Memory B cell (primary cell): ENCODE measurements around the gene THEM4.

Source experiments
- ATAC-seq: fragments of 150-1000 bp; cut with Tn5 transposase; 2 replicates; pipeline ENCODE4 v1.10.0; 2021; ENCODE audit warnings: low read depth, mild to moderate bottlenecking, moderate library complexity
- DNase-seq, 2 donors: peaks; one replicate each; pipeline ENCODE4 v3.0.0; 2022; ENCODE audit warnings: low spot score in 2 of 2
- H3K27ac Mint-ChIP-seq: one replicate; pipeline ENCODE4 v1.8.0; 2022; ENCODE audit warnings: mild to moderate bottlenecking, moderate library complexity, mixed read lengths
- H3K27me3 Mint-ChIP-seq: one replicate; pipeline ENCODE4 v1.8.0; 2022; ENCODE audit warnings: mixed read lengths
- H3K36me3 Mint-ChIP-seq: one replicate; pipeline ENCODE4 v1.8.0; 2022; ENCODE audit warnings: mild to moderate bottlenecking, mixed read lengths
- H3K4me1 Mint-ChIP-seq: one replicate; pipeline ENCODE4 v1.8.0; 2022; ENCODE audit warnings: mixed read lengths
- H3K4me3 Mint-ChIP-seq: one replicate; pipeline ENCODE4 v1.8.0; 2022; ENCODE audit warnings: mild to moderate bottlenecking, moderate library complexity, mixed read lengths
- H3K9me3 Mint-ChIP-seq: one replicate; pipeline ENCODE4 v1.8.0; 2022; ENCODE audit warnings: mixed read lengths

Gene THEM4

GRCh38 chr1:151853411-151853943 is 55.8 kb downstream of the THEM4 start, which contains the start of gene THEM5:
THEM5 (minus strand) TSS chr1:151853712; CDS start chr1:151853565, 147 bp downstream.
- ATAC-seq (no peak), DNase-seq (no peak)
- H3K9me3 Mint-ChIP-seq, result no peaks in the 10 kb centered on the region
- H3K27ac Mint-ChIP-seq, result no peak within 1 kb of the TSS
- H3K4me1 Mint-ChIP-seq, result no peaks in the 10 kb centered on the region
- H3K36me3 Mint-ChIP-seq, result no peaks in the 10 kb centered on the region
- peaks cover 16% of the 10 kb centered on the region for H3K27me3 Mint-ChIP-seq
- no peak within 1 kb of the TSS for H3K4me3 Mint-ChIP-seq

- no peak for ATAC-seq
- Mint-ChIP-seq H3K27ac (no peak overlapping the region), H3K9me3 (no peaks in the 10 kb centered on the region), H3K4me3 (no peak overlapping the region), H3K36me3 (no peaks in the 10 kb centered on the region), H3K4me1 (no peaks in the 10 kb centered on the region), H3K27me3 (peaks cover 16% of the 10 kb centered on the region)
- DNase-seq, result no peak
Measured at GRCh38 chr1:151852733-151853132, 56.6 kb downstream of the THEM4 start.

- peaks cover 16% of the 10 kb centered on the region for H3K27me3 Mint-ChIP-seq
- no peak for ATAC-seq
- no peak overlapping the region for H3K27ac Mint-ChIP-seq
- H3K4me1 Mint-ChIP-seq, result no peaks in the 10 kb centered on the region
- no peaks in the 10 kb centered on the region for H3K36me3 Mint-ChIP-seq
- H3K4me3 Mint-ChIP-seq, result no peak overlapping the region
- no peaks in the 10 kb centered on the region for H3K9me3 Mint-ChIP-seq
- no peak for DNase-seq
Measured at GRCh38 chr1:151851886-151852285, 57.4 kb downstream of the THEM4 start.

GRCh38 chr1:151849871-151850270 is 59.4 kb downstream of the THEM4 start:
- peaks cover 2% of the 10 kb centered on the region for H3K4me1 Mint-ChIP-seq
- no peak overlapping the region for H3K27ac Mint-ChIP-seq
- H3K36me3 Mint-ChIP-seq, result no peaks in the 10 kb centered on the region
- no peak for ATAC-seq
- H3K9me3 Mint-ChIP-seq, result no peaks in the 10 kb centered on the region
- H3K4me3 Mint-ChIP-seq, result no peak overlapping the region
- peaks cover 19% of the 10 kb centered on the region for H3K27me3 Mint-ChIP-seq
- no peak for DNase-seq

- Mint-ChIP-seq H3K4me1 (peaks cover 6% of the 10 kb centered on the region), H3K36me3 (no peaks in the 10 kb centered on the region), H3K27me3 (peaks cover 19% of the 10 kb centered on the region), H3K4me3 (no peak overlapping the region), H3K9me3 (no peaks in the 10 kb centered on the region), H3K27ac (no peak overlapping the region)
- DNase-seq, result no peak
- no peak for ATAC-seq
Measured at GRCh38 chr1:151849126-151849525, 60.2 kb downstream of the THEM4 start.

- no peak overlapping the region for H3K4me3 Mint-ChIP-seq
- no peaks in the 10 kb centered on the region for H3K9me3 Mint-ChIP-seq
- H3K27ac Mint-ChIP-seq, result no peak overlapping the region
- no peaks in the 10 kb centered on the region for H3K36me3 Mint-ChIP-seq
- DNase-seq (no peak), ATAC-seq (no peak)
- peaks cover 19% of the 10 kb centered on the region for H3K27me3 Mint-ChIP-seq
- peaks cover 6% of the 10 kb centered on the region for H3K4me1 Mint-ChIP-seq
Measured at GRCh38 chr1:151847867-151848596, 61.3 kb downstream of the THEM4 start.

GRCh38 chr1:151846686-151847237 is 62.5 kb downstream of the THEM4 start:
- H3K9me3 Mint-ChIP-seq, result no peaks in the 10 kb centered on the region
- H3K4me1 Mint-ChIP-seq, result peaks cover 6% of the 10 kb centered on the region
- H3K27ac Mint-ChIP-seq, result no peak overlapping the region
- DNase-seq (no peak), ATAC-seq (no peak)
- peaks cover 18% of the 10 kb centered on the region for H3K27me3 Mint-ChIP-seq
- H3K36me3 Mint-ChIP-seq, result no peaks in the 10 kb centered on the region
- H3K4me3 Mint-ChIP-seq, result no peak overlapping the region

GRCh38 chr1:151846062-151846568 is 63.2 kb downstream of the THEM4 start:
- no peak for DNase-seq
- no peak for ATAC-seq

GRCh38 chr1:151843398-151843797 is 65.9 kb downstream of the THEM4 start:
- Mint-ChIP-seq H3K4me1 (peaks cover 14% of the 10 kb centered on the region), H3K4me3 (no peak overlapping the region), H3K27ac (no peak overlapping the region), H3K9me3 (no peaks in the 10 kb centered on the region), H3K27me3 (peaks cover 2% of the 10 kb centered on the region), H3K36me3 (no peaks in the 10 kb centered on the region)
- ATAC-seq (peak; percentile 65), DNase-seq (no peak)

More at GRCh38 chr1:151846062-151846568, 63.2 kb downstream of the THEM4 start:
- Mint-ChIP-seq H3K4me3 (no peak overlapping the region), H3K36me3 (no peaks in the 10 kb centered on the region), H3K27ac (no peak overlapping the region), H3K9me3 (no peaks in the 10 kb centered on the region), H3K27me3 (peaks cover 15% of the 10 kb centered on the region), H3K4me1 (peaks cover 6% of the 10 kb centered on the region)

- Mint-ChIP-seq H3K27me3 (peaks cover 9% of the 10 kb centered on the region), H3K4me3 (no peak overlapping the region), H3K9me3 (no peaks in the 10 kb centered on the region), H3K27ac (no peak overlapping the region), H3K4me1 (peaks cover 21% of the 10 kb centered on the region), H3K36me3 (no peaks in the 10 kb centered on the region)
- ATAC-seq (no peak), DNase-seq (no peak)
Measured at GRCh38 chr1:151841141-151841540, 68.2 kb downstream of the THEM4 start.

GRCh38 chr1:151840421-151840820 is 68.9 kb downstream of the THEM4 start:
- Mint-ChIP-seq H3K4me3 (peak overlapping the region; percentile 75), H3K36me3 (no peaks in the 10 kb centered on the region), H3K4me1 (peaks cover 21% of the 10 kb centered on the region), H3K9me3 (no peaks in the 10 kb centered on the region), H3K27me3 (peaks cover 9% of the 10 kb centered on the region), H3K27ac (no peak overlapping the region)
- DNase-seq, result no peak
- no peak for ATAC-seq

- H3K9me3 Mint-ChIP-seq, result no peaks in the 10 kb centered on the region
- peak; percentile 45 to 52 for DNase-seq
Measured at GRCh38 chr1:151839457-151840403, 69.6 kb downstream of the THEM4 start, which contains the start of gene C2CD4D. C2CD4D (minus strand) TSS chr1:151839820; CDS start chr1:151838989, 831 bp downstream.

GRCh38 chr1:151839082-151839412 is 70.3 kb downstream of the THEM4 start:
- H3K36me3 Mint-ChIP-seq, result no peaks in the 10 kb centered on the region

More at GRCh38 chr1:151839457-151840403, 69.6 kb downstream of the THEM4 start, which contains the start of gene C2CD4D:
- Mint-ChIP-seq H3K4me1 (peaks cover 21% of the 10 kb centered on the region), H3K27me3 (peaks cover 9% of the 10 kb centered on the region), H3K27ac (peak within 1 kb of the TSS; percentile 31), H3K4me3 (peak within 1 kb of the TSS; percentile 75), H3K36me3 (no peaks in the 10 kb centered on the region)
- ATAC-seq, result peak; percentile 63

More at GRCh38 chr1:151839082-151839412, 70.3 kb downstream of the THEM4 start:
- Mint-ChIP-seq H3K27me3 (peaks cover 9% of the 10 kb centered on the region), H3K4me1 (peaks cover 17% of the 10 kb centered on the region), H3K4me3 (peak overlapping the region; percentile 75), H3K27ac (no peak overlapping the region), H3K9me3 (no peaks in the 10 kb centered on the region)
- ATAC-seq, result no peak
- DNase-seq, result no peak
